ENCODE results near the gene DEFB125.

GRCh38 chr20:137668-138490, 50.4 kb downstream of the DEFB125 start:
- TF ChIP-seq GATA3 (IDR thresholded peaks at IDR 0.05; ENCODE audit: low read depth, low read length) (no peak), GATA2 (IDR thresholded peaks at IDR 0.05; ENCODE audit: low read depth, low read length) (no peak)

Data from SH-SY5Y (cell line).